Mammary epithelial cell (primary cell): ENCODE results near the gene TUBB4A.

Source experiments
- CTCF ChIP-seq, 2 donors: IDR thresholded peaks in 1 of 2; conservative IDR thresholded peaks in 1 of 2; 2 replicates each; pipeline ENCODE4 v1.5.1; 2011 to 2012; ENCODE audit warnings: inconsistent platforms in 2 of 2, low read length in 2 of 2, mild to moderate bottlenecking in 2 of 2, control low read depth in 1 of 2, low read depth in 1 of 2; ENCODE audit not compliant: insufficient read depth in 1 of 2; ENCODE audit errors: extremely low read depth in 1 of 2
- EZH2 ChIP-seq: IDR thresholded peaks from 2 replicates; pipeline ENCODE4 v1.6.1; 2012; ENCODE audit warnings: low read length, inconsistent platforms, borderline replicate concordance

- TF ChIP-seq CTCF (conservative IDR thresholded peaks at IDR 0.05 in 1 of 2, IDR thresholded peaks at IDR 0.05 in 1 of 2; ENCODE audit: extremely low read depth in 1 of 2, insufficient read depth in 1 of 2, low read depth in 1 of 2, low read length in 2 of 2) (no peak), EZH2 (no peak)
Observed at GRCh38 chr19:6528544-6529121, 26.5 kb upstream of the TUBB4A start.
